Gastroesophageal sphincter (tissue), 4 donors: ENCODE data around the gene PXDN. TPM values are rescaled to one million over a fixed set of nuclear protein-coding genes. Genes with fewer than 3 reads are reported as not detected.

Experiments
- ATAC-seq: fragments of 150-250 bp; one replicate; pipeline ENCODE4 v1.9.1; 2016; ENCODE audit warnings: mild to moderate bottlenecking, moderate library complexity
- H3K27ac ChIP-seq, 4 donors: fragments of 200-600 bp; sonication (generic) in 3 of 4; 1 replicate in 3 of 4; 2 replicates in 1 of 4; pipeline ENCODE4 v1.5.1; 2016 to 2019
- H3K27me3 ChIP-seq: fragments of 200-600 bp; sonication (generic); one replicate; pipeline ENCODE4 v1.5.1; 2019
- H3K36me3 ChIP-seq, 2 donors: fragments of 200-600 bp; sonication (generic); one replicate each; pipeline ENCODE4 v1.5.1; 2019; ENCODE audit warnings: control low read depth in 1 of 2
- H3K4me1 ChIP-seq, 3 donors: fragments of 200-600 bp; sonication (generic); 1 replicate in 2 of 3; 2 replicates in 1 of 3; pipeline ENCODE4 v1.5.1; 2016 to 2019; ENCODE audit warnings: control low read depth in 2 of 3
- H3K4me3 ChIP-seq, 2 donors: fragments of 200-600 bp; sonication (generic); one replicate each; pipeline ENCODE4 v1.5.1; 2019; ENCODE audit warnings: mild to moderate bottlenecking in 1 of 2, moderate library complexity in 1 of 2
- H3K9me3 ChIP-seq, 3 donors: fragments of 200-600 bp; sonication (generic); one replicate each; pipeline ENCODE4 v1.5.1; 2017 to 2019; ENCODE audit warnings: control low read depth in 2 of 3
- EP300 ChIP-seq: sonication (generic); formaldehyde crosslinking; IDR thresholded peaks from one replicate; pipeline ENCODE4 v1.6.1; 2017; ENCODE audit warnings: antibody characterized with exemption, mild to moderate bottlenecking
- POLR2A ChIP-seq, 2 donors: fragments of 450-650 bp; IDR thresholded peaks; one replicate each; pipeline ENCODE4 v1.6.1; 2017; ENCODE audit warnings: antibody characterized with exemption in 2 of 2, mild to moderate bottlenecking in 2 of 2, moderate library complexity in 1 of 2
- POLR2AphosphoS5 ChIP-seq: sonication (generic); formaldehyde crosslinking; IDR thresholded peaks from one replicate; pipeline ENCODE4 v1.6.1; 2017; ENCODE audit warnings: antibody characterized with exemption
- WGBS, 2 donors: methylation state at CpG; one replicate each; pipeline ENCODE4 v1.1.5; 2018; ENCODE audit warnings: low coverage in 1 of 2; 5-methylcytosine and 5-hydroxymethylcytosine counted together
- total RNA-seq, 4 donors: library from RNA; depleted of rRNA; stranded (reverse); fragments of >200 nt; gene quantifications; one replicate each; pipeline ENCODE4 v1.1.0, GENCODE V29; 2016
- TF ChIP-seq, protein P1 (sequence below), 4 experiments: fragments of 200-600 bp in 2 of 4; fragments of 450-650 bp in 2 of 4; sonication (generic) in 1 of 4; IDR thresholded peaks; one replicate each; pipeline ENCODE4 v1.5.1; 2017 to 2019; ENCODE audit warnings: antibody characterized with exemption in 4 of 4, mild to moderate bottlenecking in 2 of 4, moderate library complexity in 2 of 4

The PXDN gene
- total RNA-seq, 4 donors from 2014 or later, result 19.9 to 95.9 (median 60.9) TPM

DNA sequence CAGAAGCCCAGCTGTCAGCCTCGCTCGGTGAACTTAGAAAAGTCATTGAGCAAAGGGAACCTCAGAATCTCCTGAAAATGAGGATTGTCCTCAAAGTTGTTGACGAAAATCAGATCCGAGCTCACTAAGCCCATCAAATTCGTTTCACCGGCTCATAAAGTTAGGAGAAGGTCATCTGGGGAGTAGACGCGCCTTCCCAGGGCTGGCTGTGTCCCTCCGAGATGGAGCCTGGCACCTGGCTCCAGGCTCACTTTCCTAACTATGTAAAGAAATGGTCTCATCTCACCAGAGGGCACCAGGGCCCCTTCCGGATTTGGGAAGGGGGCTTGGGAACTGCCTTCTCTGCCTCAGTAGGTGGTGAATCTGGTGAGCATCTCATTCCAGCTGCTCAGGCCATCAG, 145.5 kb downstream of the PXDN start:
- no peak overlapping the region for H3K27ac ChIP-seq
- no peak overlapping the region for H3K4me3 ChIP-seq
- peaks cover 33% of the 10 kb centered on the region for H3K27me3 ChIP-seq
- ATAC-seq, result no peak
- TF ChIP-seq EP300 (no peak), POLR2A (IDR thresholded peaks at IDR 0.05) (no peak), POLR2AphosphoS5 (no peak)
- TF ChIP-seq, protein P1, sequence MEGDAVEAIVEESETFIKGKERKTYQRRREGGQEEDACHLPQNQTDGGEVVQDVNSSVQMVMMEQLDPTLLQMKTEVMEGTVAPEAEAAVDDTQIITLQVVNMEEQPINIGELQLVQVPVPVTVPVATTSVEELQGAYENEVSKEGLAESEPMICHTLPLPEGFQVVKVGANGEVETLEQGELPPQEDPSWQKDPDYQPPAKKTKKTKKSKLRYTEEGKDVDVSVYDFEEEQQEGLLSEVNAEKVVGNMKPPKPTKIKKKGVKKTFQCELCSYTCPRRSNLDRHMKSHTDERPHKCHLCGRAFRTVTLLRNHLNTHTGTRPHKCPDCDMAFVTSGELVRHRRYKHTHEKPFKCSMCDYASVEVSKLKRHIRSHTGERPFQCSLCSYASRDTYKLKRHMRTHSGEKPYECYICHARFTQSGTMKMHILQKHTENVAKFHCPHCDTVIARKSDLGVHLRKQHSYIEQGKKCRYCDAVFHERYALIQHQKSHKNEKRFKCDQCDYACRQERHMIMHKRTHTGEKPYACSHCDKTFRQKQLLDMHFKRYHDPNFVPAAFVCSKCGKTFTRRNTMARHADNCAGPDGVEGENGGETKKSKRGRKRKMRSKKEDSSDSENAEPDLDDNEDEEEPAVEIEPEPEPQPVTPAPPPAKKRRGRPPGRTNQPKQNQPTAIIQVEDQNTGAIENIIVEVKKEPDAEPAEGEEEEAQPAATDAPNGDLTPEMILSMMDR (IDR thresholded peaks at IDR 0.05), result no peak
- H3K4me1 ChIP-seq, result peaks cover 0 to 5% (median 2%) of the 10 kb centered on the region in 3 donors
- 87% methylated on average over 7 of the region's 10 CpGs; no CpG with 5 or more reads in 1 of the 2 donors for WGBS, 2 donors
- H3K9me3 ChIP-seq, result no peaks in the 10 kb centered on the region
- H3K36me3 ChIP-seq, result no peaks in the 10 kb centered on the region

DNA sequence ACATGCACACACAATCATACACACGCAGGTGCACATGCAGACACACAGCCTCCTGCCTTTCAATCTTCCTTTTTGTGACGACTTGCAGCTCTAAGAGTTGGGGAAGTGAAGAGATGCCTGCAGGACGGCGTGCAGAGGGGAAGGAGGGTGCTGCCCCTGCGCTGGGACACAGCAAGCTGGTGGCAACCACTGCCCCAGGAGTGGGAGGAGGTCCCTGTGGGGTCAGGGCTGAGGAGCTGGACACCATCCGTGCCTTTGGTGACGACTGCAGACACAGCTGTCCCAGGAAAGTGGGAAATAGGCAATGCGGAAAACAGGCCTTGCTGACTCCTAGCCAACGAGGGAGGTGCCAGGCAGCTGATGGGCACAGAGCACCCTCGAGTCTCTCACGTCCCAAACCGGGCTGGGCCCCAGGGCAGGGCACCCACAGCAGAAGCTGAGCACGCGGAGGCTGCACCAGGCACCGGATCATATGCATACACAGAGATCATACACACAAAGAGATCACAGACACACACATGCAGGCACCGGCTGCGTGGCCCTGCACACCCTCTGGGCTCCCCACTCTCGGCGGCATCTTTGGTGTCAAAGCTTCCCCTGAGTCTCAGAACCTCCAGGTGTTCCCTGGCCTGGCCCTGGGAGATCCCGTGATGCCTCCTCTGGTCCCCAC, 146.1 kb downstream of the PXDN start:
- ATAC-seq, result no peak
- no peak overlapping the region for H3K4me3 ChIP-seq
- TF ChIP-seq EP300, result no peak
- TF ChIP-seq POLR2AphosphoS5, result no peak
- TF ChIP-seq, protein P1 (IDR thresholded peaks at IDR 0.05), result no peak
- no peak for TF ChIP-seq POLR2A (IDR thresholded peaks at IDR 0.05)
- H3K27me3 ChIP-seq, result peaks cover 33% of the 10 kb centered on the region
- no peaks in the 10 kb centered on the region for H3K9me3 ChIP-seq
- no peak overlapping the region for H3K27ac ChIP-seq
- H3K36me3 ChIP-seq, result no peaks in the 10 kb centered on the region
- peaks cover 0 to 10% (median 4%) of the 10 kb centered on the region in 3 donors for H3K4me1 ChIP-seq
- 90% methylated on average over 2 of the region's 20 CpGs; no CpG with 5 or more reads in 1 of the 2 donors for WGBS, 2 donors

DNA sequence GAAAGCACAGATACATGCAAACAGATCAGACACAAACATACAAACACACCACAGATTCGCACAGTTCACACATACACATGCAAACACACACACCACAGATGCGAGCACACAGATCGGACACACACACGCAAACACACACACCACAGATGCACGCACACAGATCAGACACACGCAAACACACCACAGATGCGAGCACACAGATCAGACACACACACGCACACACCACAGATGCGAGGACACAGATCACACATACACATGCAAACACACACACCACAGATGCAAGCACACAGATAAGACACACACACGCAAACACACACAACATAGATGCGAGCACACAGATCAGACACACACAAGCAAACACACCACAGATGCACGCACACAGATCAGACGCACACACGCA, 149.0 kb downstream of the PXDN start:
- peaks cover 0 to 32% (median 15%) of the 10 kb centered on the region in 3 donors for H3K4me1 ChIP-seq
- 78 to 97% methylated on average over 5 to 6 of the region's 14 CpGs for WGBS, 2 donors
- no peak for TF ChIP-seq POLR2A (IDR thresholded peaks at IDR 0.05)
- no peak for ATAC-seq
- peaks cover 15% of the 10 kb centered on the region for H3K27me3 ChIP-seq
- no peaks in the 10 kb centered on the region for H3K9me3 ChIP-seq
- no peak overlapping the region for H3K27ac ChIP-seq
- no peaks in the 10 kb centered on the region for H3K36me3 ChIP-seq
- H3K4me3 ChIP-seq, result no peak overlapping the region

DNA sequence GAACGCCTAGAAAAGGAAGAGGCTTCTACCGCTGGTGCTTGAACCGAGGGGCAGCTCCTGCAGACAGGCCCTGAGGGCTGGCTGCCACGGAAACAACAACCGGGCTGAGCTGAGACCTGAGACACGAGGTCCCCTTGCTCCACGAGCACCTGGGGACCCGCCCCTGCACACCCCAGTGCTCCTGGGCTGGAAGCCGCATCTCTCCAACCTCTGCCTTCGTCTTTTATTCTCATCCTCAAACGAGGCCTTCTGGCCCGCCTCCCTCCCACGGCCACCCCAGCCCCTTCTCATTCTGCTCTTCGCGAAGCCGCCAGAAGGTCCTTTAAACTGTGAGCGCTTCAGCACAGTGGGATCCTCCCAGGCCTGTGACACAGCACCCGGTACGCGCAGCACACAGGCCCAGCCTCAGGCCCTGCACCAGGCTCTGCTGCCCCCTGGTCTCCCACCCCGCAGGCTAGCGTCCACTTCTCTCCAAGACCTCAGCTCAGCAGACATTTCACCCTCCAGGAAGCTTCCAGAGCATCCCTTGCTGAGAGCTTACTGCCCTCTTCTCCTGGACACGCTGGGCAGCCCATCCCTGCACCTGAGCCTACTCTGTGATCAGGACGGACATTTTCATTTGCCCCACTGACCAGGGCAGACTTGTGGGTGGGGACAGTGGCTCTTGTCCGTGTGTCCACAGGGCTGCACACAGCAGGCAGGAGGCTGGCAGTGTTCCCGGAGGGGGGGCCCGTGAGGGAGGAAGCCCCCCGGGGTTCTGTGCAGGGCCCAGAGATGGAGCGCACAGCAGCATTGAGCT, 149.7 kb downstream of the PXDN start:
- no peaks in the 10 kb centered on the region for H3K36me3 ChIP-seq
- WGBS, 2 donors, result 77 to 89% methylated on average over 7 to 10 of the region's 29 CpGs

DNA sequence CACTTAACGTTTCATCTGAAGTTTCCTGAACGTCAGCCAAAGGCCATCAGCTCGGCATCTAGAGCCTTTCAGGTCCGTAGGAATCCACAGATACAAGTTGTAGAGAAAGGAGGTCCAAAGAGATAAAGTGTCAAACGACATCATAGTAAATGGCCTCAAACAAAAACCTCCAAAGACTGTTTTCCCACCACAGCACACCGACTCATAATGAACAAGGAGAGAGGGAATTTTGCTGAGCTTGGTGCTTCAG, 150.3 kb downstream of the PXDN start:
- H3K36me3 ChIP-seq, result no peaks in the 10 kb centered on the region
- no peaks in the 10 kb centered on the region for H3K9me3 ChIP-seq
- H3K4me3 ChIP-seq, result no peak overlapping the region
- TF ChIP-seq POLR2AphosphoS5 (no peak), POLR2A (IDR thresholded peaks at IDR 0.05) (no peak), EP300 (no peak)
- TF ChIP-seq, protein P1 (IDR thresholded peaks at IDR 0.05), result no peak
- peak overlapping the region in 2 of 4 donors; percentile 48 to 70 for H3K27ac ChIP-seq
- WGBS, 2 donors, result 27 to 49% methylated on average over 3 to 6 of the region's 6 CpGs
- peaks cover 13% of the 10 kb centered on the region for H3K27me3 ChIP-seq
- ATAC-seq, result no peak
- H3K4me1 ChIP-seq, result peaks cover 0 to 32% (median 15%) of the 10 kb centered on the region in 3 donors

More for the DNA sequence above, 149.7 kb downstream of the PXDN start:
- no peak overlapping the region for H3K4me3 ChIP-seq
- H3K27ac ChIP-seq, result peak overlapping the region in 1 of 4 donors; percentile 70
- H3K4me1 ChIP-seq, result peaks cover 0 to 32% (median 15%) of the 10 kb centered on the region in 3 donors
- TF ChIP-seq POLR2AphosphoS5, result no peak
- no peak for TF ChIP-seq POLR2A (IDR thresholded peaks at IDR 0.05)
- TF ChIP-seq EP300, result no peak
- TF ChIP-seq, protein P1 (IDR thresholded peaks at IDR 0.05), result no peak
- H3K9me3 ChIP-seq, result no peaks in the 10 kb centered on the region
- ATAC-seq, result no peak
- H3K27me3 ChIP-seq, result peaks cover 10% of the 10 kb centered on the region
